Common myeloid progenitor, CD34-positive (primary cell): ENCODE results near the gene GCN1.
A peak's percentile ranks its signal among the peaks of the same experiment; 100 is the strongest.

ENCODE experiments used
- CTCF ChIA-PET: fragments of 350-600 bp; sonication (Branson Sonifier 250); formaldehyde crosslinking; loops from one replicate; lab custom pipeline; 2021; ENCODE audit warnings: antibody characterized with exemption; lab: Charles Lee
- POLR2A ChIA-PET: fragments of 350-600 bp; sonication (Branson Sonifier 250); formaldehyde crosslinking; loops from one replicate; lab custom pipeline; 2021; ENCODE audit warnings: antibody characterized with exemption; lab: Charles Lee
- DNase-seq, 3 donors: peaks; one replicate each; pipeline versions ENCODE4 v3.0.0 to v3.0.0-alpha.2; 2013
- H3K27ac ChIP-seq, 2 experiments: 1 replicate in 1 of 2; 2 replicates in 1 of 2; pipeline ENCODE4 v1.7.0; 2013; ENCODE audit warnings: inconsistent platforms in 2 of 2, low read length in 2 of 2, mild to moderate bottlenecking in 2 of 2, low read depth in 1 of 2, moderate library complexity in 1 of 2; ENCODE audit not compliant: severe bottlenecking in 2 of 2, insufficient read depth in 1 of 2, poor library complexity in 1 of 2
- H3K27me3 ChIP-seq, 5 experiments: replicated peaks in 2 of 5; 1 replicate in 3 of 5; 2 replicates in 2 of 5; pipeline versions ENCODE4 v1.6.1 to v1.7.0; 2013; ENCODE audit warnings: low read length in 4 of 5, mild to moderate bottlenecking in 2 of 5, moderate library complexity in 2 of 5, inconsistent platforms in 1 of 5; ENCODE audit not compliant: insufficient read depth in 5 of 5, control insufficient read depth in 4 of 5
- H3K36me3 ChIP-seq, 4 experiments: 1 replicate in 2 of 4; 2 replicates in 2 of 4; pipeline versions ENCODE4 v1.6.1 to v1.7.0; 2013; ENCODE audit warnings: low read length in 3 of 4, control low read depth in 1 of 4, mild to moderate bottlenecking in 1 of 4; ENCODE audit not compliant: control insufficient read depth in 4 of 4, insufficient read depth in 4 of 4
- H3K4me1 ChIP-seq, 4 experiments: 1 replicate in 3 of 4; 2 replicates in 1 of 4; pipeline versions ENCODE4 v1.6.1 to v1.7.1; 2013; ENCODE audit warnings: low read length in 3 of 4, mild to moderate bottlenecking in 3 of 4, control low read depth in 1 of 4, inconsistent platforms in 1 of 4, moderate library complexity in 1 of 4; ENCODE audit not compliant: control insufficient read depth in 4 of 4, insufficient read depth in 4 of 4; ENCODE audit errors: control extremely low read depth in 1 of 4
- H3K4me3 ChIP-seq, 7 experiments: 1 replicate in 4 of 7; 2 replicates in 3 of 7; pipeline versions ENCODE4 v1.5.1 to v1.7.0; 2013; ENCODE audit warnings: mild to moderate bottlenecking in 7 of 7, low read length in 6 of 7, moderate library complexity in 6 of 7, inconsistent platforms in 2 of 7, low read depth in 2 of 7, control low read depth in 1 of 7; ENCODE audit not compliant: insufficient read depth in 4 of 7, control insufficient read depth in 1 of 7; ENCODE audit errors: extremely low read depth in 1 of 7
- H3K9me3 ChIP-seq, 5 experiments: 1 replicate in 4 of 5; 2 replicates in 1 of 5; pipeline versions ENCODE4 v1.6.1 to v1.7.1; 2013; ENCODE audit warnings: low read length in 4 of 5, mild to moderate bottlenecking in 2 of 5, inconsistent platforms in 1 of 5, low read depth in 1 of 5, moderate library complexity in 1 of 5; ENCODE audit not compliant: control insufficient read depth in 4 of 5, insufficient read depth in 2 of 5; ENCODE audit errors: control extremely low read depth in 1 of 5
- WGBS: methylation state at CpG from one replicate; pipeline ENCODE4 v1.1.5; 2013; ENCODE audit not compliant: insufficient coverage; 5-methylcytosine and 5-hydroxymethylcytosine counted together

Gene GCN1

GRCh38 chr12:120225852-120226640, 31.5 kb upstream of the GCN1 start:
- Histone ChIP-seq H3K4me1 (peaks cover 14 to 73% (median 64%) of the 10 kb centered on the region in 4 experiments), H3K4me3 (peak overlapping the region in 6 of 7 experiments; percentile 27 to 77 (median 60)), H3K36me3 (peaks cover 7 to 33% (median 22%) of the 10 kb centered on the region in 4 experiments), H3K9me3 (no peaks in the 10 kb centered on the region), H3K27ac (peak overlapping the region; percentile 9 to 76), H3K27me3 (no peaks in the 10 kb centered on the region)
- WGBS: 24% methylated on average over 11 of the region's 13 CpGs
- POLR2A ChIA-PET: interaction anchor here (1.1 to 9.1 kb wide), 2 partner anchors 46 to 66 kb away, joined by 4 to 113 read pairs; partner anchors contain the start of genes RNU4-1 and RNU4-2
- DNase-seq: peak in 2 of 3 donors; percentile 41 to 48
- CTCF ChIA-PET: interaction anchor here (1.5 to 17.6 kb wide), 9 partner anchors 8 to 98 kb away, joined by 4 to 879 read pairs (median 8); partner anchors contain the start of genes PXN, RNU4-1, RNU4-2 and RPLP0

DNA sequence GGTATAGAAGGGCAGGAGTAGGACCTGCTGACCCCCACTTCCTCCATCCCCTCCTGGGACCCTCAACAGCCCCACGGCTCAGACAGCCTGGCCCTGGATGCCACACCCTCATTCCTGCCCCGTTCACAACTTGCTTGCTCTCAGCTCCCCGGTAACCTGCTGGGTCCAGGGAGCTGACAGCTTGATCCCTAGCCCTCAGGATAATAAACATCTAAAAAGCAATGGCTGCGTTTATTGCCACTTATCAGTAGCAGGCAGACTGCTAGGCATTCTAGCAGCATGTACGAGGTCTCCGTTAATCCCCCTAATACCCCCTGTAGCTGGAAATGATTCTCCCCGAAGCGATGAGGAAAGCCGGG, 30.7 kb upstream of the GCN1 start:
- Histone ChIP-seq H3K4me3 (peak overlapping the region in 5 of 7 experiments; percentile 52 to 77 (median 66)), H3K4me1 (peaks cover 8 to 65% (median 55%) of the 10 kb centered on the region in 4 experiments), H3K27ac (peak overlapping the region in 1 of 2 experiments; percentile 76), H3K27me3 (no peaks in the 10 kb centered on the region), H3K36me3 (peaks cover 7 to 42% (median 29%) of the 10 kb centered on the region in 4 experiments), H3K9me3 (no peaks in the 10 kb centered on the region)
- ChIA-PET POLR2A (interaction anchor here (0.6 to 9.1 kb wide), 4 partner anchors 24 to 67 kb away, joined by 3 to 113 read pairs (median 6); partner anchors contain the start of genes RNU4-1, RNU4-2 and RPLP0), CTCF (interaction anchor here (1.6 to 17.6 kb wide), 5 partner anchors 15 to 66 kb away, joined by 4 to 879 read pairs (median 58); partner anchors contain the start of genes PXN, RNU4-1, RNU4-2 and RPLP0)
- DNase-seq: peak in 1 of 3 donors; percentile 23
- whole genome bisulfite sequencing: 33% methylated on average over 9 of the region's 9 CpGs

- POLR2A ChIA-PET: interaction anchor here (0.6 to 9.1 kb wide), 5 partner anchors 23 to 67 kb away, joined by 3 to 113 read pairs (median 3); partner anchors contain the start of genes RNU4-1, RNU4-2 and RPLP0
- H3K9me3 ChIP-seq: no peaks in the 10 kb centered on the region
- WGBS: 30% methylated on average over 24 of the region's 25 CpGs
- CTCF ChIA-PET: interaction anchor here (1.6 to 17.6 kb wide), 4 partner anchors 14 to 67 kb away, joined by 4 to 879 read pairs (median 61); partner anchors contain the start of genes PXN, RNU4-1, RNU4-2 and RPLP0
- H3K27ac ChIP-seq: peak overlapping the region in 1 of 2 experiments; percentile 76
- peaks cover 6 to 58% (median 49%) of the 10 kb centered on the region in 4 experiments for H3K4me1 ChIP-seq
- H3K36me3 ChIP-seq: peaks cover 7 to 48% (median 33%) of the 10 kb centered on the region in 4 experiments
- peak; percentile 66 to 90 (median 85) for DNase-seq
- no peaks in the 10 kb centered on the region for H3K27me3 ChIP-seq
- peak overlapping the region in 6 of 7 experiments; percentile 25 to 77 (median 60) for H3K4me3 ChIP-seq
Measured at GRCh38 chr12:120224304-120225199, 30.0 kb upstream of the GCN1 start.

DNA sequence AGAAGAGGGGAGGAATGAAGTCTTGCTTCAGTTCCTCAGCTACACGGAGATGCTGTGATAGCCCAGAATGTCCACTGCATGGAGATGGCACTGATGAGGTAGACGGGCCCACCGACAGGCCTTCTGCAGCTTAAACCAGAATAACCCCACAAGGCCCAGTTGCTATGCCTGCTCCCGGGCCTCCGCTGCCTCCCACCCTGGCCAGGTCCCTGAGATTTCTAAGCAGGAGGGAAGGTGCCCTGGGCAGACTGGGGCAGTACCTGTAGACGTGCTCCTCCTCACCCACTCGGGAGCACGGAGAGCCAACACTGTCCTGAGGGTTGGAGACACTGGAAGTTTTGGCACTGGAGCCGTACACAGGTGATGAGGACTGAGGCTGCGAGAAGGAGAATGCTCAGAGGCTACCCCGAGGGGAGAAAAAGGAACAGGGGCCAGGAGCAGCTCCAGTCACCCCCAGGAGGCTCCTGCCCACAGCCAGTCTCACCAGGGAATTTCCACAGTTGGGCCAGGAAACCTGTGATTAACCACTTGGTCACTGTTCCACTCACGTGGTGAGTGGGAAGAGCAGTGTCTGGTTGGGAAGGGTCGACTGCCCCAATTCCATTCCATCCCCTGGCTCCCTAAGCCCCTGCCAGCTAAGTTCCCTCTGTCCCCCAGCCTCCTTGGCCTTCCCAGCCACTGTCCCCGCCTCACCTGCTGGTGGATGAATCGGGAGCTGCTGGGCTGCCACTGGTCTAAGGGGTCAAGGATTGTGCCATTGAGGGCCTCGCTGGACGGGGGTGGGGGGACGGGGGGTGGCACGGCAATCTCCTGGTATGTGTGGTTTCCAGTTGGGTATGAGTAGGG, 29.2 kb upstream of the GCN1 start:
- CTCF ChIA-PET: interaction anchor here (6.5 to 17.6 kb wide), 3 partner anchors 21 to 68 kb away, joined by 58 to 879 read pairs (median 64); partner anchors contain the start of genes PXN, RNU4-1, RNU4-2 and RPLP0
- H3K9me3 ChIP-seq: no peaks in the 10 kb centered on the region
- no peaks in the 10 kb centered on the region for H3K27me3 ChIP-seq
- DNase-seq: no peak
- 93% methylated on average over 13 of the region's 19 CpGs for WGBS
- H3K36me3 ChIP-seq: peaks cover 7 to 57% (median 37%) of the 10 kb centered on the region in 4 experiments
- no peak overlapping the region for H3K27ac ChIP-seq
- peaks cover 2 to 50% (median 40%) of the 10 kb centered on the region in 4 experiments for H3K4me1 ChIP-seq
- peak overlapping the region in 1 of 7 experiments; percentile 70 for H3K4me3 ChIP-seq
- POLR2A ChIA-PET: interaction anchor here (1.1 kb wide), 1 partner anchor 22 kb away, joined by 4 read pairs; the partner anchor contains the start of gene RPLP0

- H3K4me1 ChIP-seq: peaks cover 2 to 36% (median 28%) of the 10 kb centered on the region in 4 experiments
- no peak overlapping the region for H3K27ac ChIP-seq
- WGBS: 95% methylated on average over 11 of the region's 12 CpGs
- ChIA-PET CTCF (interaction anchor here (1.1 to 17.6 kb wide), 4 partner anchors 9 to 69 kb away, joined by 3 to 879 read pairs (median 4); partner anchors contain the start of genes PXN and RNU4-2), POLR2A (interaction anchor here (1.1 to 2.2 kb wide), 2 partner anchors 21 to 69 kb away, joined by 4 to 7 read pairs; partner anchors contain the start of genes RNU4-2 and RPLP0)
- no peak for DNase-seq
- no peaks in the 10 kb centered on the region for H3K9me3 ChIP-seq
- no peak overlapping the region for H3K4me3 ChIP-seq
- H3K36me3 ChIP-seq: peaks cover 7 to 60% (median 40%) of the 10 kb centered on the region in 4 experiments
- no peaks in the 10 kb centered on the region for H3K27me3 ChIP-seq
Measured at GRCh38 chr12:120222288-120222832, 27.8 kb upstream of the GCN1 start.
